Liver (tissue), 9 donors: ENCODE measurements around the gene KIF1A. TPM values are rescaled to one million over a fixed set of nuclear protein-coding genes. Genes with fewer than 3 reads are reported as not detected.

Experiments used
- DNase-seq: peaks from one replicate; pipeline ENCODE4 v3.0.0-alpha.2; 2017; ENCODE audit warnings: low spot score
- H3K27ac ChIP-seq, 2 donors: one replicate each; pipeline ENCODE4 v1.7.0; 2013; ENCODE audit warnings: inconsistent platforms in 2 of 2, low read length in 2 of 2, control low read depth in 1 of 2, low read depth in 1 of 2, mild to moderate bottlenecking in 1 of 2
- H3K27me3 ChIP-seq, 4 donors: one replicate each; pipeline versions ENCODE4 v1.6.1 to v1.7.0; 2013; ENCODE audit warnings: low read length in 3 of 4, inconsistent platforms in 1 of 4, mild to moderate bottlenecking in 1 of 4, moderate library complexity in 1 of 4; ENCODE audit not compliant: control insufficient read depth in 4 of 4, insufficient read depth in 4 of 4
- H3K36me3 ChIP-seq, 4 donors: one replicate each; pipeline versions ENCODE4 v1.6.1 to v1.7.0; 2013; ENCODE audit warnings: low read length in 3 of 4, mild to moderate bottlenecking in 3 of 4, low read depth in 1 of 4, moderate library complexity in 1 of 4; ENCODE audit not compliant: control insufficient read depth in 4 of 4, insufficient read depth in 3 of 4
- H3K4me1 ChIP-seq, 4 donors: one replicate each; pipeline versions ENCODE4 v1.6.1 to v1.7.0; 2013; ENCODE audit warnings: low read length in 3 of 4, mild to moderate bottlenecking in 3 of 4, moderate library complexity in 1 of 4; ENCODE audit not compliant: control insufficient read depth in 4 of 4, insufficient read depth in 4 of 4
- H3K4me3 ChIP-seq, 3 donors: one replicate each; pipeline versions ENCODE4 v1.6.1 to v1.7.0; 2013; ENCODE audit warnings: low read length in 3 of 3, control low read depth in 1 of 3, low read depth in 1 of 3, mild to moderate bottlenecking in 1 of 3
- H3K9ac ChIP-seq, 2 donors: one replicate each; pipeline ENCODE4 v1.7.0; 2013; ENCODE audit warnings: low read length in 2 of 2, mild to moderate bottlenecking in 2 of 2, moderate library complexity in 2 of 2, control low read depth in 1 of 2, low read depth in 1 of 2
- H3K9me3 ChIP-seq, 4 donors: one replicate each; pipeline versions ENCODE4 v1.6.1 to v1.7.0; 2013; ENCODE audit warnings: low read length in 3 of 4; ENCODE audit not compliant: control insufficient read depth in 4 of 4
- EGR1 ChIP-seq, 2 donors: IDR thresholded peaks; 2 replicates each; pipeline ENCODE4 v1.6.1; 2016 to 2018; ENCODE audit warnings: antibody characterized with exemption in 2 of 2, low read depth in 2 of 2
- FOXA1 ChIP-seq: IDR thresholded peaks from 2 replicates; pipeline ENCODE4 v1.6.1; 2016; ENCODE audit warnings: antibody characterized with exemption
- FOXA2 ChIP-seq: IDR thresholded peaks from 2 replicates; pipeline ENCODE4 v1.6.1; 2016; ENCODE audit warnings: antibody characterized with exemption
- GABPA ChIP-seq, 2 donors: IDR thresholded peaks in 1 of 2; conservative IDR thresholded peaks in 1 of 2; 2 replicates each; pipeline ENCODE4 v1.6.1; 2016; ENCODE audit warnings: antibody characterized with exemption in 2 of 2, mild to moderate bottlenecking in 1 of 2, moderate library complexity in 1 of 2
- HNF4A ChIP-seq, 2 donors: conservative IDR thresholded peaks; 2 replicates each; pipeline ENCODE4 v1.6.1; 2016; ENCODE audit warnings: antibody characterized with exemption in 2 of 2, mild to moderate bottlenecking in 2 of 2
- HNF4G ChIP-seq: IDR thresholded peaks from 2 replicates; pipeline ENCODE4 v1.6.1; 2016; ENCODE audit warnings: antibody characterized with exemption
- JUND ChIP-seq, 2 donors: IDR thresholded peaks; 2 replicates each; pipeline ENCODE4 v1.6.1; 2016; ENCODE audit warnings: antibody characterized with exemption in 2 of 2
- NR2F2 ChIP-seq: IDR thresholded peaks from 2 replicates; pipeline ENCODE4 v1.6.1; 2016; ENCODE audit warnings: antibody characterized with exemption
- RAD21 ChIP-seq, 2 donors: IDR thresholded peaks; 2 replicates each; pipeline ENCODE4 v1.6.1; 2016; ENCODE audit warnings: antibody characterized with exemption in 2 of 2, mild to moderate bottlenecking in 2 of 2
- RXRA ChIP-seq, 2 donors: IDR thresholded peaks; 2 replicates each; pipeline ENCODE4 v1.6.1; 2017 to 2018; ENCODE audit warnings: antibody characterized with exemption in 2 of 2, mild to moderate bottlenecking in 1 of 2
- SP1 ChIP-seq: IDR thresholded peaks from 2 replicates; pipeline ENCODE4 v1.6.1; 2018; ENCODE audit warnings: antibody characterized with exemption, mild to moderate bottlenecking
- TAF1 ChIP-seq: conservative IDR thresholded peaks from 2 replicates; pipeline ENCODE4 v1.6.1; 2016; ENCODE audit warnings: antibody characterized with exemption, mild to moderate bottlenecking
- YY1 ChIP-seq: IDR thresholded peaks from 2 replicates; pipeline ENCODE4 v1.6.1; 2016; ENCODE audit warnings: antibody characterized with exemption, mild to moderate bottlenecking
- ZBTB33 ChIP-seq: IDR thresholded peaks from 2 replicates; pipeline ENCODE4 v1.6.1; 2016; ENCODE audit warnings: antibody characterized with exemption
- WGBS: extraction: QIAGEN DNeasy Blood & Tissue Kit; methylation state at CpG from one replicate; pipeline ENCODE4 v1.1.7; 2013; 5-methylcytosine and 5-hydroxymethylcytosine counted together
- polyA plus RNA-seq, 2 donors: library from polyadenylated mRNA; stranded (reverse) in 1 of 2; unstranded in 1 of 2; fragments of 200-250 nt in 1 of 2; fragments of >200 nt in 1 of 2; fragmentation: Nextera tagmentation in 1 of 2; extraction: Ambion mirVana in 1 of 2; gene quantifications; one replicate each; pipeline versions ENCODE4 v1.2.1 to v1.2.3, GENCODE V29; 2013 to 2015
- total RNA-seq, 2 donors: library from RNA; depleted of rRNA; stranded (reverse); fragments of >200 nt; gene quantifications; one replicate each; pipeline ENCODE4 v1.2.3, GENCODE V29; 2014
- TF ChIP-seq, protein P1 (sequence below): IDR thresholded peaks from 2 replicates; pipeline ENCODE4 v1.6.1; 2016; ENCODE audit warnings: antibody characterized with exemption, mild to moderate bottlenecking
- TF ChIP-seq, protein P2 (sequence below): fragments of 150-350 bp; IDR thresholded peaks from 2 replicates; pipeline ENCODE4 v1.5.1; 2017; ENCODE audit warnings: improper control_type of control experiment, low read depth, low read length; ENCODE audit not compliant: missing input control
- TF ChIP-seq, protein P3 (sequence below): IDR thresholded peaks from 2 replicates; pipeline ENCODE4 v1.6.1; 2016; ENCODE audit warnings: antibody characterized with exemption
- TF ChIP-seq, protein P4 (sequence below): IDR thresholded peaks from 2 replicates; pipeline ENCODE4 v1.6.1; 2016; ENCODE audit warnings: antibody characterized with exemption
- donor health status: healthy.
- donor health status: healthy.
- donor health status: healthy.
- donor health status: healthy.
- donor health status: healthy.

KIF1A gene
- total and polyA plus RNA-seq, 4 donors: 0.03 to 0.21 (median 0.11) TPM

DNA sequence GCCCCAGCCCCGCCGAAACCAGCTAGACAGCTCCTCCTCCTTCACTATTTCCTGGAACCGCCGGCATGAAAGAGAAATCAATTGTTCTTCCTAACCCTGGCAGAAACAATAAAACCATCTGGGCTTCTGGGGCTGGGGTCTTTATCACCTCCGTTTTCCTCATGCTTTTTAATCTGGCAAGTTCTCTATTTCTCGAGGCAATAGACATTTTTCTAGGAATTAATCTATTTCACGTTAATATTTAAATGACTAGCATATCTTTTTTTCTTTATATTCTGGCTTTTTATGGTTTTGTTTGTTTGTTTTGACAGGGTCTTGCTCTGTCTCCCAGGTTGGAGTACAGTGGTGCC is 1.4 kb upstream of the KIF1A start:
- 16% methylated on average over 7 of the region's 7 CpGs for WGBS
- DNase-seq: no peak
- peaks cover 0 to 17% (median 1%) of the 10 kb centered on the region in 4 donors for H3K27me3 ChIP-seq
- H3K36me3 ChIP-seq: no peaks in the 10 kb centered on the region
- peaks cover 3 to 19% (median 11%) of the 10 kb centered on the region in 4 donors for H3K4me1 ChIP-seq
- TF ChIP-seq, protein P1, sequence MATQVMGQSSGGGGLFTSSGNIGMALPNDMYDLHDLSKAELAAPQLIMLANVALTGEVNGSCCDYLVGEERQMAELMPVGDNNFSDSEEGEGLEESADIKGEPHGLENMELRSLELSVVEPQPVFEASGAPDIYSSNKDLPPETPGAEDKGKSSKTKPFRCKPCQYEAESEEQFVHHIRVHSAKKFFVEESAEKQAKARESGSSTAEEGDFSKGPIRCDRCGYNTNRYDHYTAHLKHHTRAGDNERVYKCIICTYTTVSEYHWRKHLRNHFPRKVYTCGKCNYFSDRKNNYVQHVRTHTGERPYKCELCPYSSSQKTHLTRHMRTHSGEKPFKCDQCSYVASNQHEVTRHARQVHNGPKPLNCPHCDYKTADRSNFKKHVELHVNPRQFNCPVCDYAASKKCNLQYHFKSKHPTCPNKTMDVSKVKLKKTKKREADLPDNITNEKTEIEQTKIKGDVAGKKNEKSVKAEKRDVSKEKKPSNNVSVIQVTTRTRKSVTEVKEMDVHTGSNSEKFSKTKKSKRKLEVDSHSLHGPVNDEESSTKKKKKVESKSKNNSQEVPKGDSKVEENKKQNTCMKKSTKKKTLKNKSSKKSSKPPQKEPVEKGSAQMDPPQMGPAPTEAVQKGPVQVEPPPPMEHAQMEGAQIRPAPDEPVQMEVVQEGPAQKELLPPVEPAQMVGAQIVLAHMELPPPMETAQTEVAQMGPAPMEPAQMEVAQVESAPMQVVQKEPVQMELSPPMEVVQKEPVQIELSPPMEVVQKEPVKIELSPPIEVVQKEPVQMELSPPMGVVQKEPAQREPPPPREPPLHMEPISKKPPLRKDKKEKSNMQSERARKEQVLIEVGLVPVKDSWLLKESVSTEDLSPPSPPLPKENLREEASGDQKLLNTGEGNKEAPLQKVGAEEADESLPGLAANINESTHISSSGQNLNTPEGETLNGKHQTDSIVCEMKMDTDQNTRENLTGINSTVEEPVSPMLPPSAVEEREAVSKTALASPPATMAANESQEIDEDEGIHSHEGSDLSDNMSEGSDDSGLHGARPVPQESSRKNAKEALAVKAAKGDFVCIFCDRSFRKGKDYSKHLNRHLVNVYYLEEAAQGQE: no peak
- TF ChIP-seq JUND (IDR thresholded peaks at IDR 0.05): no peak
- TF ChIP-seq RXRA (IDR thresholded peaks at IDR 0.05): no peak
- TF ChIP-seq EGR1 (IDR thresholded peaks at IDR 0.05; ENCODE audit: low read depth in 2 of 2): no peak
- TF ChIP-seq YY1: no peak
- no peak for TF ChIP-seq FOXA2
- no peak for TF ChIP-seq HNF4A (conservative IDR thresholded peaks at IDR 0.05)
- no peak for TF ChIP-seq GABPA (IDR thresholded peaks at IDR 0.05 in 1 of 2, conservative IDR thresholded peaks at IDR 0.05 in 1 of 2)
- TF ChIP-seq, protein P2, sequence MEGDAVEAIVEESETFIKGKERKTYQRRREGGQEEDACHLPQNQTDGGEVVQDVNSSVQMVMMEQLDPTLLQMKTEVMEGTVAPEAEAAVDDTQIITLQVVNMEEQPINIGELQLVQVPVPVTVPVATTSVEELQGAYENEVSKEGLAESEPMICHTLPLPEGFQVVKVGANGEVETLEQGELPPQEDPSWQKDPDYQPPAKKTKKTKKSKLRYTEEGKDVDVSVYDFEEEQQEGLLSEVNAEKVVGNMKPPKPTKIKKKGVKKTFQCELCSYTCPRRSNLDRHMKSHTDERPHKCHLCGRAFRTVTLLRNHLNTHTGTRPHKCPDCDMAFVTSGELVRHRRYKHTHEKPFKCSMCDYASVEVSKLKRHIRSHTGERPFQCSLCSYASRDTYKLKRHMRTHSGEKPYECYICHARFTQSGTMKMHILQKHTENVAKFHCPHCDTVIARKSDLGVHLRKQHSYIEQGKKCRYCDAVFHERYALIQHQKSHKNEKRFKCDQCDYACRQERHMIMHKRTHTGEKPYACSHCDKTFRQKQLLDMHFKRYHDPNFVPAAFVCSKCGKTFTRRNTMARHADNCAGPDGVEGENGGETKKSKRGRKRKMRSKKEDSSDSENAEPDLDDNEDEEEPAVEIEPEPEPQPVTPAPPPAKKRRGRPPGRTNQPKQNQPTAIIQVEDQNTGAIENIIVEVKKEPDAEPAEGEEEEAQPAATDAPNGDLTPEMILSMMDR: no peak
- no peak for TF ChIP-seq SP1
- TF ChIP-seq, protein P3, sequence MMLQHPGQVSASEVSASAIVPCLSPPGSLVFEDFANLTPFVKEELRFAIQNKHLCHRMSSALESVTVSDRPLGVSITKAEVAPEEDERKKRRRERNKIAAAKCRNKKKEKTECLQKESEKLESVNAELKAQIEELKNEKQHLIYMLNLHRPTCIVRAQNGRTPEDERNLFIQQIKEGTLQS: no peak
- no peak for TF ChIP-seq HNF4G
- TF ChIP-seq ZBTB33: no peak
- TF ChIP-seq RAD21 (IDR thresholded peaks at IDR 0.05): no peak
- TF ChIP-seq, protein P4, sequence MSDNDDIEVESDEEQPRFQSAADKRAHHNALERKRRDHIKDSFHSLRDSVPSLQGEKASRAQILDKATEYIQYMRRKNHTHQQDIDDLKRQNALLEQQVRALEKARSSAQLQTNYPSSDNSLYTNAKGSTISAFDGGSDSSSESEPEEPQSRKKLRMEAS: no peak
- TF ChIP-seq NR2F2: no peak
- TF ChIP-seq FOXA1: no peak
- no peak for TF ChIP-seq TAF1
- no peak overlapping the region for H3K27ac ChIP-seq
- no peak overlapping the region for H3K4me3 ChIP-seq
- H3K9ac ChIP-seq: no peak overlapping the region
- peaks cover 0 to 3% (median under 1%) of the 10 kb centered on the region in 4 donors for H3K9me3 ChIP-seq
